Ascending aorta (tissue), 2 donors: ENCODE data around the gene APMAP. TPM values are rescaled to one million over a fixed set of nuclear protein-coding genes. Genes with fewer than 3 reads are reported as not detected.
A peak's percentile ranks its signal among the peaks of the same experiment; 100 is the strongest.

Source experiments
- DNase-seq, 2 donors: peaks; one replicate each; pipeline ENCODE4 v3.0.0-alpha.2; 2019; ENCODE audit warnings: low spot score in 2 of 2
- H3K27ac ChIP-seq, 2 donors: fragments of 200-600 bp; sonication (generic); one replicate each; pipeline ENCODE4 v1.5.1; 2016 to 2017; ENCODE audit warnings: mild to moderate bottlenecking in 1 of 2
- H3K27me3 ChIP-seq: fragments of 200-600 bp; sonication (generic); one replicate; pipeline ENCODE4 v1.5.1; 2017
- H3K36me3 ChIP-seq, 2 donors: fragments of 200-600 bp; sonication (generic); one replicate each; pipeline ENCODE4 v1.5.1; 2016
- H3K4me1 ChIP-seq, 2 donors: fragments of 200-600 bp; sonication (generic); one replicate each; pipeline ENCODE4 v1.5.1; 2016 to 2017; ENCODE audit warnings: mild to moderate bottlenecking in 1 of 2
- H3K4me3 ChIP-seq, 2 donors: fragments of 200-600 bp; sonication (generic); one replicate each; pipeline ENCODE4 v1.5.1; 2016 to 2017; ENCODE audit warnings: mild to moderate bottlenecking in 1 of 2
- H3K9me3 ChIP-seq, 2 donors: fragments of 200-600 bp; sonication (generic); one replicate each; pipeline ENCODE4 v1.5.1; 2016
- CTCF ChIP-seq, 3 experiments: fragments of 200-600 bp in 2 of 3; fragments of 450-650 bp in 1 of 3; sonication (generic) in 2 of 3; IDR thresholded peaks; one replicate each; pipeline ENCODE4 v1.5.1; 2016 to 2019; ENCODE audit warnings: antibody characterized with exemption in 3 of 3, mild to moderate bottlenecking in 1 of 3, moderate library complexity in 1 of 3
- intact Hi-C: fragments of 100-400 bp; cut with DNase I; formaldehyde crosslinking; loops from one replicate; pipeline ENCODE4 v1.15.1; 2023
- total RNA-seq: library from RNA; depleted of rRNA; stranded (reverse); fragments of >200 nt; gene quantifications from one replicate; pipeline ENCODE4 v1.1.0, GENCODE V29; 2016

APMAP gene
- total RNA-seq, 1 donor from 2014 or later, result 44.8 TPM

GRCh38 chr20:24987244-24987643, 5.3 kb downstream of the APMAP start:
- no peak for TF ChIP-seq CTCF (IDR thresholded peaks at IDR 0.05)
- H3K4me3 ChIP-seq, result no peak overlapping the region
- no peaks in the 10 kb centered on the region for H3K9me3 ChIP-seq
- no peaks in the 10 kb centered on the region for H3K27me3 ChIP-seq
- peaks cover 0 to 6% of the 10 kb centered on the region in 2 donors for H3K4me1 ChIP-seq
- H3K36me3 ChIP-seq, result peaks cover 0 to 12% of the 10 kb centered on the region in 2 donors
- peak in 1 of 2 donors; percentile 19 for DNase-seq
- no peak overlapping the region for H3K27ac ChIP-seq
- intact Hi-C loops, result no loop called here

- intact Hi-C loops, result no loop called here
Measured at GRCh38 chr20:24986436-24987015, 6.0 kb downstream of the APMAP start.

GRCh38 chr20:24985802-24986201, 6.7 kb downstream of the APMAP start:
- peaks cover 7 to 21% of the 10 kb centered on the region in 2 donors for H3K36me3 ChIP-seq
- TF ChIP-seq CTCF (IDR thresholded peaks at IDR 0.05), result no peak
- no peaks in the 10 kb centered on the region for H3K9me3 ChIP-seq
- no peak overlapping the region for H3K4me3 ChIP-seq
- intact Hi-C loops, result no loop called here
- no peaks in the 10 kb centered on the region for H3K27me3 ChIP-seq
- DNase-seq, result peak in 1 of 2 donors; percentile 55
- H3K27ac ChIP-seq, result no peak overlapping the region
- no peaks in the 10 kb centered on the region for H3K4me1 ChIP-seq

More at GRCh38 chr20:24986436-24987015, 6.0 kb downstream of the APMAP start:
- H3K9me3 ChIP-seq, result no peaks in the 10 kb centered on the region
- H3K4me3 ChIP-seq, result no peak overlapping the region
- no peaks in the 10 kb centered on the region for H3K27me3 ChIP-seq
- H3K36me3 ChIP-seq, result peaks cover 2 to 16% of the 10 kb centered on the region in 2 donors
- no peak for TF ChIP-seq CTCF (IDR thresholded peaks at IDR 0.05)
- DNase-seq, result peak in 1 of 2 donors; percentile 21
- H3K27ac ChIP-seq, result no peak overlapping the region
- H3K4me1 ChIP-seq, result peaks cover 0 to 6% of the 10 kb centered on the region in 2 donors

GRCh38 chr20:24984961-24985640, 7.5 kb downstream of the APMAP start:
- no peak for TF ChIP-seq CTCF (IDR thresholded peaks at IDR 0.05)
- intact Hi-C loops, result no loop called here
- Histone ChIP-seq H3K9me3 (no peaks in the 10 kb centered on the region), H3K4me1 (no peaks in the 10 kb centered on the region), H3K27ac (no peak overlapping the region), H3K27me3 (no peaks in the 10 kb centered on the region), H3K4me3 (no peak overlapping the region), H3K36me3 (peaks cover 13 to 28% of the 10 kb centered on the region in 2 donors)
- DNase-seq, result peak in 1 of 2 donors; percentile 56

GRCh38 chr20:24983896-24984295, 8.7 kb downstream of the APMAP start:
- DNase-seq, result peak in 1 of 2 donors; percentile 52
- TF ChIP-seq CTCF (IDR thresholded peaks at IDR 0.05), result no peak
- Histone ChIP-seq H3K36me3 (peaks cover 16 to 30% of the 10 kb centered on the region in 2 donors), H3K27ac (no peak overlapping the region), H3K4me1 (no peaks in the 10 kb centered on the region), H3K27me3 (no peaks in the 10 kb centered on the region), H3K9me3 (no peaks in the 10 kb centered on the region), H3K4me3 (no peak overlapping the region)
- intact Hi-C loops, result no loop called here
